MM.1S (cell line): ENCODE data around the gene CSGALNACT2.

Experiments
- DNase-seq: peaks from one replicate; pipeline ENCODE4 v3.0.0-alpha.2; 2015
- H2AFZ ChIP-seq: fragments of 300-600 bp; sonication (generic); 2 replicates; pipeline ENCODE4 v1.6.0; 2016; ENCODE audit warnings: antibody characterized with exemption, low read length
- H3F3A ChIP-seq: fragments of 300-600 bp; sonication (generic); 2 replicates; pipeline ENCODE4 v1.6.1; 2016; ENCODE audit warnings: mild to moderate bottlenecking, antibody characterized with exemption, low read length, moderate library complexity, mixed read lengths; ENCODE audit not compliant: insufficient read depth
- H3K27ac ChIP-seq: fragments of 300-600 bp; sonication (generic); 2 replicates; pipeline ENCODE4 v1.5.1; 2016; ENCODE audit warnings: mild to moderate bottlenecking, low read length
- H3K27me3 ChIP-seq: fragments of 300-600 bp; sonication (generic); replicated peaks from 2 replicates; pipeline ENCODE4 v1.6.0; 2016; ENCODE audit warnings: low read length; ENCODE audit not compliant: insufficient read depth
- H3K36me3 ChIP-seq: fragments of 300-600 bp; sonication (generic); replicated peaks from 2 replicates; pipeline ENCODE4 v1.6.1; 2016; ENCODE audit warnings: mild to moderate bottlenecking, low read length, mixed read lengths; ENCODE audit not compliant: insufficient read depth
- H3K4me1 ChIP-seq: fragments of 300-600 bp; sonication (generic); 2 replicates; pipeline ENCODE4 v1.6.1; 2016; ENCODE audit warnings: low read length, mixed read lengths
- H3K4me2 ChIP-seq: fragments of 300-600 bp; sonication (generic); 2 replicates; pipeline ENCODE4 v1.6.0; 2016; ENCODE audit warnings: low read depth, low read length
- H3K4me3 ChIP-seq: fragments of 300-600 bp; sonication (generic); 2 replicates; pipeline ENCODE4 v1.5.1; 2016; ENCODE audit warnings: low read length, mixed read lengths
- H3K79me2 ChIP-seq: fragments of 300-600 bp; sonication (generic); 2 replicates; pipeline ENCODE4 v1.6.1; 2016; ENCODE audit warnings: mixed run types, low read length, mixed read lengths
- H3K9ac ChIP-seq: fragments of 300-600 bp; sonication (generic); 2 replicates; pipeline ENCODE4 v1.6.1; 2016; ENCODE audit warnings: low read length, mixed read lengths
- H3K9me2 ChIP-seq: fragments of 300-600 bp; sonication (generic); replicated peaks from 2 replicates; pipeline ENCODE4 v1.6.1; 2016; ENCODE audit warnings: mild to moderate bottlenecking, low read length, mixed read lengths; ENCODE audit not compliant: insufficient read depth
- H3K9me3 ChIP-seq: fragments of 300-600 bp; sonication (generic); replicated peaks from 2 replicates; pipeline ENCODE4 v1.6.1; 2016; ENCODE audit warnings: mild to moderate bottlenecking, low read length, mixed read lengths; ENCODE audit not compliant: insufficient read depth
- H4K20me1 ChIP-seq: fragments of 300-600 bp; sonication (generic); 2 replicates; pipeline ENCODE4 v1.6.1; 2016; ENCODE audit warnings: mild to moderate bottlenecking, low read length, moderate library complexity, mixed read lengths; ENCODE audit not compliant: insufficient read depth
- EZH2 ChIP-seq: fragments of 300-600 bp; sonication (generic); optimal IDR thresholded peaks from 2 replicates; pipeline ENCODE3; 2017; ENCODE audit warnings: low read depth, mild to moderate bottlenecking, antibody characterized with exemption, low read length, mixed read lengths
- EZH2phosphoT487 ChIP-seq: fragments of 300-600 bp; sonication (generic); IDR thresholded peaks from 2 replicates; pipeline ENCODE4 v1.6.1; 2018; ENCODE audit warnings: antibody characterized with exemption, low read length
- TF ChIP-seq, protein P1 (sequence below): fragments of 300-600 bp; sonication (generic); IDR thresholded peaks from 2 replicates; pipeline ENCODE4 v1.5.1; 2016; ENCODE audit warnings: antibody characterized with exemption, low read length, mixed read lengths

Gene CSGALNACT2

DNA sequence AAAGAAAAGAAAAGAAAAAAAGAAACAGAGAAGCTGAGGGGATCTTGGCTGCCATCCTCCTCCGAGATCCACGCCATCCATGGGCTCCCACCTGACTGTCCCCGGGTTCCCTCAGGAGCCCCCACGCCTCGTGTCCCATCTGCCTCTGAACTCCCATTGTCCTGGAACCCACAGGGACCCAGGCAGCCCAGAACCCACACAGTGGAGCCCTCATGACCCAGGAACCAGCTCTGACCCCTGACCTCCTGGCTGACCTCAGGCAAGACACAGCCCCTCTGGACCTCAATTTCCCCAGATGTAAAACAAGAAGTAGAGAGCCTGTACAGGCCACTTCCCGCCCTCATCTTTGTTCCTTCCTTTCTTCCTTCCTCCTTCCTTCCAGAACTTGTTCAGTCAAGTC lies 88.2 kb downstream of the CSGALNACT2 start:
- Histone ChIP-seq H3F3A (no peaks in the 10 kb centered on the region), H3K9me2 (no peaks in the 10 kb centered on the region), H3K36me3 (no peaks in the 10 kb centered on the region), H4K20me1 (no peaks in the 10 kb centered on the region), H3K4me1 (no peaks in the 10 kb centered on the region), H3K79me2 (no peaks in the 10 kb centered on the region), H2AFZ (no peak overlapping the region), H3K27ac (no peak overlapping the region), H3K27me3 (no peaks in the 10 kb centered on the region), H3K9me3 (no peaks in the 10 kb centered on the region), H3K4me2 (no peak overlapping the region), H3K9ac (no peak overlapping the region), H3K4me3 (no peak overlapping the region)
- TF ChIP-seq, protein P1, sequence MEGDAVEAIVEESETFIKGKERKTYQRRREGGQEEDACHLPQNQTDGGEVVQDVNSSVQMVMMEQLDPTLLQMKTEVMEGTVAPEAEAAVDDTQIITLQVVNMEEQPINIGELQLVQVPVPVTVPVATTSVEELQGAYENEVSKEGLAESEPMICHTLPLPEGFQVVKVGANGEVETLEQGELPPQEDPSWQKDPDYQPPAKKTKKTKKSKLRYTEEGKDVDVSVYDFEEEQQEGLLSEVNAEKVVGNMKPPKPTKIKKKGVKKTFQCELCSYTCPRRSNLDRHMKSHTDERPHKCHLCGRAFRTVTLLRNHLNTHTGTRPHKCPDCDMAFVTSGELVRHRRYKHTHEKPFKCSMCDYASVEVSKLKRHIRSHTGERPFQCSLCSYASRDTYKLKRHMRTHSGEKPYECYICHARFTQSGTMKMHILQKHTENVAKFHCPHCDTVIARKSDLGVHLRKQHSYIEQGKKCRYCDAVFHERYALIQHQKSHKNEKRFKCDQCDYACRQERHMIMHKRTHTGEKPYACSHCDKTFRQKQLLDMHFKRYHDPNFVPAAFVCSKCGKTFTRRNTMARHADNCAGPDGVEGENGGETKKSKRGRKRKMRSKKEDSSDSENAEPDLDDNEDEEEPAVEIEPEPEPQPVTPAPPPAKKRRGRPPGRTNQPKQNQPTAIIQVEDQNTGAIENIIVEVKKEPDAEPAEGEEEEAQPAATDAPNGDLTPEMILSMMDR, result no peak
- TF ChIP-seq EZH2 (no peak), EZH2phosphoT487 (no peak)
- DNase-seq, result no peak

DNA sequence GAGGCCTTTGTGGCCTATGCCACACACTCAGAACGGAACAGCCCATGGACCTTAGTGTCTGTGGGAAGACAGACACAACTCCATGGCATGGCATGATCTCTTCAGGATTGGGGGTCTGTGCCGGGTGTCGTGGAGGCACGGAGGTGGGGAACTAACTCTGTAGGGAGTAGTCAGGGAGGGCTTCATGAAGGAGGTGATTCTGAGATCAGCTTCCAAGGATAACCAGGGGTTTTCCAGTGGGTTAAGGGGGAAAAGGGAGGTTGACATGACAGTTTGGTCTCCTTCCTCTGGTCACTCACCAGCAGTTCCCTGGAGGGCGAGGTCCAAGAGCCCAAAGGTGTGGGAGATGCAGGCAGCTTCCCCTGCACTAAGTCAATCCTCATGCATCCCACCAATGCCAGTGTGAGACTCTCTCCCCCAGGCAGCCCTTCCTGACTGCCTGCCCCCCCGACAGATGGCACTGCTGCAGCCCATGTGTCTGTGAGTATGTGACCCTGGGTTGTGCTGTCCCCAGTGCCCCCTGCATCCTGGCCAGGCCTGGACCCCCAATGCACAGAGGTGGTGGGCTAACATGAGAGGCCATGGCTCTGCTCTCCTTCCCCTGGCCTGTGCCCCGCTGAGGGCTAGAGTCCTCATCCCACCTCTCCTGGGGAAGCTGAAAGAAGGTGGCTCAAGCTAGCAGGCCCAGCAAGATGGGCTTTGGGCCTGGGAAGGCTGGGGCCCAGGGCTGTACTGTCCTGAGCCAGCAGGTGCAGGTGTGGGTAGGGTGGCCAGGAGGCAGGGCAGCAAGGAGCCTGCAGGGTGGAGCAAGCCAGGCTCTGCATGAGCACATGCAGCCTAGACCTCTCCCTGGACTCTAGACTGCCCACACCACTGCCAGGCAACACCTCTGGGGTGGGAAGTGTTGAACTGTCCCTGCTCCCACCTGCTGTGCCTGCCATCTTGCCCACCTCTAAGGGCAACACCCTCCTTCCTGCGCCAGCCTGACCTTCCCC lies 88.9 kb downstream of the CSGALNACT2 start:
- Histone ChIP-seq H3K79me2 (no peaks in the 10 kb centered on the region), H3K4me1 (no peaks in the 10 kb centered on the region), H3K9ac (no peak overlapping the region), H3K27me3 (no peaks in the 10 kb centered on the region), H3K4me2 (no peak overlapping the region), H3K9me2 (no peaks in the 10 kb centered on the region), H3K36me3 (no peaks in the 10 kb centered on the region), H3K27ac (no peak overlapping the region), H3F3A (no peaks in the 10 kb centered on the region), H4K20me1 (no peaks in the 10 kb centered on the region), H3K9me3 (no peaks in the 10 kb centered on the region), H3K4me3 (no peak overlapping the region), H2AFZ (no peak overlapping the region)
- DNase-seq, result no peak
- no peak for TF ChIP-seq EZH2phosphoT487
- no peak for TF ChIP-seq EZH2
- TF ChIP-seq, protein P1, result no peak

DNA sequence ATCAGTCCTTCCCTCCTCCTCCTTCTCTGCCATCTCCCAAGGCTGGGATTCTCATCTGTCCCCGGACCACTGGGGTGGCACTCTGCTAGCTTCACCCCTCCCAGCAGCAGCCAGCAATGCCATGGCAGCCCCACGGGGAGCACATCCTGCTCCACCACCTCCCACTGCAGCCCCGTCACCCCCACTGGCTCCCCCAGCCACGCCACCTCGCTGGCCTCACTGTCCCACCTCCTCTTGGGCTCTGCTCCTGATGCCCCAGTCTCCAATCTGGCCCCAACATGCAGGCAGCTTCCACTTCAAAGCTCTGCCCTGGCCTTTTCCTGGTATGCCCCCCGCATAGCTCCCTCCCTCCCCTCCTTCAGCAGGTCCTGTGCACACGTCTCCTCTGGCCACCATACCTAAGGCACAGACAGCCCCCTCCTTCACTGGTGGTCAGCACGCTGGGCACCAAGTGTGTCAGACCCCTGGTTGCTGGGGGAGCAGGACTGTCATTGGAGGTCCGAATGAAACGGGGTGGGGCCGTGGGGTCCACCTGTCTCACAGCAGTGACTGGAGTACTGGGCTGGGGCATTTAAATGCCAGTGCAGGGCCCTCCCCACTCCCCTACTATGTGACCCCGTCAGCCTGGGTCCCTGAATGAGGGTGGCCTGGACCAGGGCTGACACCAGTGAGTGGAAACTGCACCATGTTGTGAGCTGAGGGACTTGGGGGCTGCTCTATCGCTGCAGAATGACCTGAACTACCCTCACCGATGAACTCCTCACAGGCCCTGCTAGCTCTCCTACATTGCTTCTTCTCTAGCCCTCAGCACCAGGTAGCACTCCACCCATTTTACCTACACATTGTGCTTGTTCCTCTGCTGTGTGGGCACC lies 89.9 kb downstream of the CSGALNACT2 start:
- Histone ChIP-seq H4K20me1 (no peaks in the 10 kb centered on the region), H2AFZ (no peak overlapping the region), H3K4me1 (no peaks in the 10 kb centered on the region), H3K4me2 (no peak overlapping the region), H3K27ac (no peak overlapping the region), H3K9ac (no peak overlapping the region), H3K27me3 (no peaks in the 10 kb centered on the region), H3K79me2 (no peaks in the 10 kb centered on the region), H3K9me2 (no peaks in the 10 kb centered on the region), H3F3A (no peaks in the 10 kb centered on the region), H3K36me3 (no peaks in the 10 kb centered on the region), H3K9me3 (no peaks in the 10 kb centered on the region), H3K4me3 (no peak overlapping the region)
- no peak for DNase-seq
- TF ChIP-seq, protein P1, result no peak
- no peak for TF ChIP-seq EZH2phosphoT487
- TF ChIP-seq EZH2, result no peak
